ENCODE data around the gene TBC1D22A.
A peak's percentile ranks its signal among the peaks of the same experiment; 100 is the strongest.

TBC1D22A gene

GRCh38 chr22:46843821-46844255, 81.4 kb downstream of the TBC1D22A start:
- Histone ChIP-seq H3K4me1 (peaks cover 0 to 4% (median 0%) of the 10 kb centered on the region in 4 donors), H3K4me3 (no peak overlapping the region), H3K36me3 (peaks cover 0 to 4% (median 0%) of the 10 kb centered on the region in 3 donors), H3K27ac (no peak overlapping the region), H3K9me3 (no peaks in the 10 kb centered on the region), H3K27me3 (no peaks in the 10 kb centered on the region)
- intact Hi-C loops (cut with DNase I; ENCODE audit: low total_unique reads): no loop called here
- TF ChIP-seq, protein P1, sequence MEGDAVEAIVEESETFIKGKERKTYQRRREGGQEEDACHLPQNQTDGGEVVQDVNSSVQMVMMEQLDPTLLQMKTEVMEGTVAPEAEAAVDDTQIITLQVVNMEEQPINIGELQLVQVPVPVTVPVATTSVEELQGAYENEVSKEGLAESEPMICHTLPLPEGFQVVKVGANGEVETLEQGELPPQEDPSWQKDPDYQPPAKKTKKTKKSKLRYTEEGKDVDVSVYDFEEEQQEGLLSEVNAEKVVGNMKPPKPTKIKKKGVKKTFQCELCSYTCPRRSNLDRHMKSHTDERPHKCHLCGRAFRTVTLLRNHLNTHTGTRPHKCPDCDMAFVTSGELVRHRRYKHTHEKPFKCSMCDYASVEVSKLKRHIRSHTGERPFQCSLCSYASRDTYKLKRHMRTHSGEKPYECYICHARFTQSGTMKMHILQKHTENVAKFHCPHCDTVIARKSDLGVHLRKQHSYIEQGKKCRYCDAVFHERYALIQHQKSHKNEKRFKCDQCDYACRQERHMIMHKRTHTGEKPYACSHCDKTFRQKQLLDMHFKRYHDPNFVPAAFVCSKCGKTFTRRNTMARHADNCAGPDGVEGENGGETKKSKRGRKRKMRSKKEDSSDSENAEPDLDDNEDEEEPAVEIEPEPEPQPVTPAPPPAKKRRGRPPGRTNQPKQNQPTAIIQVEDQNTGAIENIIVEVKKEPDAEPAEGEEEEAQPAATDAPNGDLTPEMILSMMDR (IDR thresholded peaks at IDR 0.05): no peak
- DNase-seq: no peak

GRCh38 chr22:46844606-46845210, 82.3 kb downstream of the TBC1D22A start:
- H3K4me1 ChIP-seq: peaks cover 0 to 4% (median 0%) of the 10 kb centered on the region in 4 donors
- no peaks in the 10 kb centered on the region for H3K27me3 ChIP-seq
- intact Hi-C loops (cut with DNase I; ENCODE audit: low total_unique reads): no loop called here
- no peak overlapping the region for H3K4me3 ChIP-seq
- TF ChIP-seq, protein P1 (IDR thresholded peaks at IDR 0.05): no peak
- no peak for DNase-seq
- H3K36me3 ChIP-seq: peaks cover 0 to 4% (median 0%) of the 10 kb centered on the region in 3 donors
- no peaks in the 10 kb centered on the region for H3K9me3 ChIP-seq
- H3K27ac ChIP-seq: no peak overlapping the region

GRCh38 chr22:46845296-46846149, 83.1 kb downstream of the TBC1D22A start:
- intact Hi-C loops (cut with DNase I; ENCODE audit: low total_unique reads): no loop called here
- TF ChIP-seq, protein P1 (IDR thresholded peaks at IDR 0.05): peak; percentile 4 to 15
- no peak for DNase-seq

GRCh38 chr22:46846150-46846831, 83.8 kb downstream of the TBC1D22A start:
- H3K36me3 ChIP-seq: peaks cover 0 to 10% (median 4%) of the 10 kb centered on the region in 3 donors
- no peak overlapping the region for H3K27ac ChIP-seq
- intact Hi-C loops (cut with DNase I; ENCODE audit: low total_unique reads): no loop called here
- no peaks in the 10 kb centered on the region for H3K27me3 ChIP-seq
- H3K4me1 ChIP-seq: peaks cover 0 to 4% (median 0%) of the 10 kb centered on the region in 4 donors
- H3K9me3 ChIP-seq: no peaks in the 10 kb centered on the region
- DNase-seq: no peak
- TF ChIP-seq, protein P1 (IDR thresholded peaks at IDR 0.05): no peak
- no peak overlapping the region for H3K4me3 ChIP-seq

More at GRCh38 chr22:46845296-46846149, 83.1 kb downstream of the TBC1D22A start:
- Histone ChIP-seq H3K36me3 (peaks cover 0 to 4% (median 3%) of the 10 kb centered on the region in 3 donors), H3K4me3 (no peak overlapping the region), H3K9me3 (no peaks in the 10 kb centered on the region), H3K27me3 (no peaks in the 10 kb centered on the region), H3K27ac (no peak overlapping the region), H3K4me1 (peaks cover 0 to 4% (median 0%) of the 10 kb centered on the region in 4 donors)

DNA sequence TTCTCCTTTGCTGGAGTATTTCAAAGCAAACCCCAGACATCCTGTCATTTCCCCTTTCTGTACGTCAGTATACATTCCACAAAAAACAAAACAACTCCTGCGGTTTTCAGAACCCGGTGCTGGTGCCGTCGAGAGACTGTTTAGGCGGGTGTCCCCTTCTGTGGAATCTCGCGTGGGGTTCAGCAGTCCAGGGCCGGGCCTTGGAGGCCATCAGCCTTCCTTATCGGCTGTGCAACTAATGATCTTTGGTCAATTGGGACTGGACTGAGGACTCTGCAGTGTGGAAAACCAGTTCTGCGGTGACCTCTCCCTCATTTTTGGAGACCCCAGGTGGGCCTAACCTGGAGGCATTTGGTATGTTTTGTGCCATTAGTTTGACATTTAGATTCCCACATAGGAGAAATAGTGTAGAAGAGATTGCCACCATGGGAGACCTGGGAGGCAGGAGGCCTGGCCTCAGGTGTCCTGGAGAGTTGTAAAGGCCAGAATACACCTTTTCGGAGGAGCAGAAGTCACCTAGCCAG, 84.4 kb downstream of the TBC1D22A start:
- no peaks in the 10 kb centered on the region for H3K27me3 ChIP-seq
- H3K27ac ChIP-seq: no peak overlapping the region
- H3K4me1 ChIP-seq: peaks cover 0 to 4% (median 0%) of the 10 kb centered on the region in 4 donors
- intact Hi-C loops (cut with DNase I; ENCODE audit: low total_unique reads): no loop called here
- TF ChIP-seq, protein P1 (IDR thresholded peaks at IDR 0.05): no peak
- H3K4me3 ChIP-seq: no peak overlapping the region
- H3K9me3 ChIP-seq: no peaks in the 10 kb centered on the region
- peaks cover 0 to 12% (median 4%) of the 10 kb centered on the region in 3 donors for H3K36me3 ChIP-seq
- no peak for DNase-seq
